ENCODE data around the gene GGN.
"Not testable (repeated sequence)": the region's sequence is repeated elsewhere in the genome, so short reads cannot be mapped to it uniquely, and the experiment has no call there.

Gene GGN

DNA sequence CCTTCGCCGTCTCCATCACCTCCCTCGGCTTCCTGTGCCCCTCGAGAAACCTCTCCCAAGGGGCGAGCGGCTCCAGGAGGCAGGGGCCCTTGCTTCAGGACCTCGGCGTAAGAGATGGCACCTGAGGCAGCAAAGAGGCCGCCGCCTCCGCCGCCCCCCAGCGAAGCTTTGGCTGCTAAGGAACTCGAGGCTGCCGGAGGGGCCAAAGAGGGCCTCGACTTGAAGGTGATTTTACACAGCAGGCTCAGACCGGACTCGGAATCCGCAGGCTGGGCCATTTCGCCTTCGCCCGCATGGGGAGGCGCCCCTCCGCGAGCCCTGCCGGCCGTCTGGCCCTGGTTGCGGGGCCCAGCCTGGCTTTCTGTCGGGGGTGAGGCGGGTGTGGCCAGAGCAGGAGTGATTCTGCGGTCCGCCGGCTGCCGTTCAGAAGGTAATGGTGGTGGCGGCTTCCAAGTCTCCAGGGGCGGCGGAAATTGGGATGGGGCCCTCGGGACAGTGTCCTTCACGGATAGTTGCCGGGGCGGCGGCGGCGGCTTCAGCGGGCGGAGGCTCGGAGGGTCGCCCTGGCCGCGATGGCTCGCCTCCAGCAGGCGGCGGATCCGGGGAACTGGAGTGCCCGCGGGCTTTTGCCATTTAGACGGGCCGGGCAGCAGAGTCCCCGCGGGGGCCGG is 1.4 kb downstream of the GGN start:
- no peak for DNase-seq

GRCh38 chr19:38385804-38386257 is 2.0 kb downstream of the GGN start:
- DNase-seq = no peak

GRCh38 chr19:38385057-38385803 is 2.6 kb downstream of the GGN start:
- DNase-seq = no peak

GRCh38 chr19:38384209-38385027 is 3.4 kb downstream of the GGN start:
- DNase-seq = no peak

DNA sequence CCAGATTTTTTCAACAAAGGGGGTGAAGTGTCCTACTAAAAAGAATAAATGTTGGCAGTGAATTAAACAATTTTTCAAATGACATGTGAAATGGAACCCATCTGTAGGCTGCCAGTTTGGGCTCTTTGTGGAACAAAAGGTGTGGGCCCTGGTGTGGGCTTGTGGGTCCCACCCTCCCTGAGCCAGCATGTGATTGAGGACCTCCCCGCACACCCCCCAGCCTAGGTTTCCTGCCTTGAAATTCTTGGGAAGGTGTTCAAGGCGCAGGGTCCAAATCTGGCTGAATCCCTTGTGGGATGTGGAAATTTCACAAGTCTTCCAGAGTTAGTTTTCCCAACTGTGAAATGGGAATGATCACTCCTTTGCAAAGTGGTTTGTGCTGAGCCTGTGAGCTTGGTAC is 4.1 kb downstream of the GGN start:
- no peak for DNase-seq

- no peak for DNase-seq
These were observed 4.7 kb downstream of the GGN start for GRCh38 chr19:38383184-38383583.

DNA sequence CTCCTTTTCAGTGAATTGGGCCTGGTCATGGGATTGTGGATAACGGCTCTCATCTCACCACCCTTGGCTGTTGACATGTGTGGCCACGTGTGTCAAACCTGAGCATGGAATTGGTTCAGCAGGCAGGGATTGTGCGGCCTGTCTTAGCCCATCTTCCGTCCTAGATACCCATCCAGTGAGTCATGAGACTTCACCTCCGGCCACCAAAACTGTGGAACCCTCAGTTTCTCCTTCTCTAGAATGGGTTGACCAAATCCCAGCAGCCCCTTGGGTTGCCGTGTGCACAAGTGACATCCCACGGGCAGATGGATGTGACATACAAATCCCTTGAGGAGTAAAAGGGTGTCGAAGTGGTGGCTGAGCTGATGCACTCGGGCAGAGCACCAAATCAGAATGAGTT is 6.7 kb downstream of the GGN start:
- no peak for DNase-seq

GRCh38 chr19:38378866-38379265 is 9.0 kb downstream of the GGN start:
- DNase-seq = no peak

DNA sequence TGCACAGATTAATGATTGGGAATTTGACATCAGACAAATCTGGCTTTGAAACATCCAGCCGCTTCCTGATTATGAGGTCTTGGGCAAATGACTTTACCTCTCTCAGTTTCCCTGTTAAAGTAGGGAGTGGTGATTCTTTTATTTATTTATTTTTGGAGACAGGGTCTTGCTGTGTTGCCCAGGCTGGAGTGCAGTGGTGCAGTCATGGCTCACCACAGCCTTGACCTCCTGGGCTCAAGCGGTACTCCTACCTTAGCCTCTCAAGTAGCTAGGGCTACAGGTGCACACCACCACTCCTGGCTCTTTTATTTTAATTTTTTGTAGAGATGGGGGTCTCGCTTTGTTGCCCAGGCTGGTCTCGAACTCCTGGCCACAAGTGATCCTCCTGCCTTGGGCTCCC is 10.8 kb downstream of the GGN start:
- DNase-seq = no peak

DNA sequence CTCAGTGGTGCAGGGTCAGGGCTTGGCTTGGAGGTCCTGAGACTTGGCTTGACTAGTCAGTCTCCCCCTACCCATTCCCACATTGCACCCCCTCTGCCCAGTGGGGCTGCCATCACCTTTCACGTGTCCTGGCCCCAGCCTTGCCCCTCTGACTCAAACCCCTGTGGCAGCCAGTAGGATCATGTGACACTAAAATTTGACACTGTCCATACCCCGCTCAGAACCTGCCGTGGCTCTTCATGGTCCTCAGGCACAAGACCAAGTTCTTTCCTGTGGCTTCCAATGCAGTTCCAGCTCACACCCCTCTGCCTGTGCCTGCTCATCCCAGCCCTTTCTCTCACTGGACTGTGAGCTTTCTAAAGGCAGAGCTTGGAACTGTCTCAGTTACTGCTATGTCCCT is 11.3 kb downstream of the GGN start:
- DNase-seq = no peak

DNA sequence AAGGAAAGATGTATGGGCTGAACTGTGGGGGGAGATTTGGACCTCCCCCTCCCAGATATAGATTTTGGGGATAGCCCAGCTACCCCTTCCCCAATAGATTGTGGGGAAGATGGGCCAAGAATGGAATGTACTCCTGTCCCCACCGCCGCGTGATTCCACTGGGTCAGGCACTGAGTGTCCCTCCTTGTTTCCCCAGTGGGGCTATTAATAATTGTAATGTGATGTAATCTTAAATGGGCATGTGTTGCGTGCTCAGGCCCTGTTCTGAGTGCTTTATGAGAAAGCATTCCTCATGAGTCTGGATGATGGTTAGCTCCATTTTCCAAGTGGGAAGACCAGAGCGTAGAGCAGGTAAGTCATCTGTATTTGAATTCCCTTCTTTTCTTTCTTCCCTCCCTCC is 12.1 kb downstream of the GGN start:
- DNase-seq = no peak

DNA sequence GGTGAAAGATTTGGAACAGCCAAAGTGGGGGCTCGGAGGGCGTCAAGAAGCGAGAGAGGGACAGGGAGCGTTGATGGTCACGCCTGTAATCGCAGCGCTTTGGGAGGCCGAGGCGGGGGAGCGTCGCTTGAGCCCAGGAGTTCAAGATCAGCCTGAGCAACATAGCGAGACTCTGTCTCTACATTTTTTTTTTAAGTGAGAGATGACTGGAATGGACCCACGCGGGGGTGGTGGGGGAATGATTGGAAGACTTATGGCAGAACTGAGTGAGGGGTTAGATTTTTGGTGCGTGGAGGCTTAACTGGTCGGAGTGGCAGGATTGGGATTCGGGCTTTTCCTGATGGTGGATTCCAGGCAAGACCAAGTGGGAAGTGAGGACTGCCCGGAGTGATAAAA is 12.7 kb downstream of the GGN start:
- DNase-seq = no peak

- DNase-seq = peak; percentile 98
These were observed 13.3 kb downstream of the GGN start, which contains the start of gene PSMD8 for GRCh38 chr19:38374332-38375097. Gene PSMD8, plus strand, starts transcription at chr19:38374571. Its CDS starts 31 bp downstream, at chr19:38374602.

DNA sequence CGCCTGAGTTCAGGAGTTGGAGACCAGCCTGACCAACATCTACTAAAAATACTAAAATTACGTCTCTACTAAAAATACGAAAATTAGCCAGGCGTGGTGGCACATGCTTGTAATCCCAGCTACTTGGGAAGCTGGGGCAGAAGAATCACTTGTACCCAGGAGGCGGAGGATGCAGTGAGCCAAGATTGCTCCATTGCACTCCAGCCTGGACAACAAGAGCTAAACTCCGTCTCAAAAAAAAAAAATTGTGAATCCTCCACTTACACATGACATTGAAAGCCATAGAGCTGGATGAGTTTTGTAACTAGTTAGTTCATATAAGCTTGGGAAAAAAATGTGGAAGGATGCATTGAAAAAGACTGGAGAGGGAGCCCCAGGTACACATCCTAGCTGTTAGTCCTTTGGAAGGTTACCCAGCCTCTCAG is 13.9 kb downstream of the GGN start:
- DNase-seq = no peak

GRCh38 chr19:38371081-38371480 is 16.8 kb downstream of the GGN start:
- no peak for DNase-seq

DNA sequence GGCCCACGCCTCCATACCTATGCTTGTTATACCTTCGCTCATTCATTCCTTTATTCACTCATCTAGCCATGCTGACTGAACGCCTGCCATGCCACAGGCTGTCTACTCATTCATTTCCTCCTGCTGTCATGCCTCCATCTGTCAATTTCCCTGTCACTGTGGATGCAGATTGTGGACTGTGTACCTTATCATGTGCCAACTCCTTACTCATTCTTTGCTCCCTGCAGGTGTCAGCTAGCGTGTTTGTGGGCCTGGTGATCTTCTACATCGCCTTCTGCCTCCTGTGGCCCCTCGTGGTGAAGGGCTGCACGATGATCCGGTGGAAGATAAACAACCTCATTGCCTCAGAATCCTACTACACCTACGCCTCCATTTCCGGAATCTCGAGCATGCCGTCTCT is 17.5 kb downstream of the GGN start:
- no peak for DNase-seq

DNA sequence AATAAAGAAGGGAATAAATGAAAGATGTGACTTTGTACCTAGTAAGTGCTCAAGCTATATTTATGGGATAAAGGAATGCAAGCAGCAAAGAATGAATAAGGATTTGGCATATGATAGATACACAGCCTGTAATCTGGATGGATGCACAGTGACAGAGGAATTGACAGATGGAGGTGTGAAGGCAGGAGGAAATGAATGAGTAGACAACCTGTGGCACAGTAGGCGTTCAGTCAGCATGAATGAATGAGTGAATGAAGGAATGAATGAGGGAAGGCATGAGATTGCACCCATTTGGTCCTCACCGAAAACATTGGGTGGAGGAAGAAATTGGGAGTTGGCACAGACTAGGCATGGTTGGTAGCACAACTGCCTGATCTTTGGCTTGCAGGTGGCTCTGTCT is 18.2 kb downstream of the GGN start:
- no peak for DNase-seq

- no peak for DNase-seq
These were observed 20.8 kb downstream of the GGN start for GRCh38 chr19:38367041-38367440.

GRCh38 chr19:38362946-38363688 is 24.7 kb downstream of the GGN start:
- DNase-seq = not testable (repeated sequence)

DNA sequence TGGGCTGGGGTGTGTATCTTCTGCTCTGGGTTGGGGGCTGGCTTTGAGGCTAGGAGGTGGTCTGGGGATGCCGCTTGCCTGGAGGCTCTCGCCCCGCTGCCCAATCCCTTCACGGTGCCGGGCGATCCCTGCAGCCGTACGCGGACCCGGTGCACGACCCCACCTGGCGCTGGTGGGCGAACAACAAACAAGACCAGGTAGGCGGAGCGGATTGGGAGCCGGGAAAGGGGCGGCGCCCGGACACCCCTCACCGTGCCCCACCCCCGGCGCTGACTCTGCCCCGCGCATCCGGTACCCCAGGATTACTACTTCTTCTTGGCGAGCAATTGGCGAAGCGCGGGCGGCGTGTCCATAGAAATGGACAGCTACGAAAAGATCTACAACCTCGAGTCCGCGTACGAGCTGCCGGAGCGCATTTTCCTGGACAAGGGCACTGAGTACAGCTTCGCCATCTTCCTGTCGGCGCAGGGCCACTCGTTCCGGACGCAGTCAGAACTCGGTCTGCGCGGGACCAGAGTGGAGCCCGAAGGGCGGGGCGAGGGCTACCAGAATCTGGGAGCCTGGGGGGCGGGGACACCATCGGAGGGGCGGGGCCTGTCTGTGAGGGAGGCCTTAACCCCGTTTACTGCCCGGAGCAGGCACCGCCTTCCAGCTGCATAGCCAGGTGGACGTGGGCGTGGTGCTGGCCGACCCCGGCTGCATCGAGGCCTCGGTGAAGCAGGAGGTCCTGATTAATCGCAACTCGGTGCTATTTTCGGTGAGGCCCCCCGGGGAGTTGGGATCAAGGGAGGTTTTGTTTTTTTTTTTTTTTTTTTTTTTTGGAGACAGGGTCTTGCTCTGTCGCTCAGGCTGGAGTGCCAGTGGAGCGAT is 25.5 kb downstream of the GGN start:
- peak; percentile 78 for DNase-seq

- DNase-seq = peak; percentile 85
These were observed 26.2 kb downstream of the GGN start for GRCh38 chr19:38361633-38362075.

Data from NCI-H510A (cell line).